Suprapubic skin (tissue), 4 donors: ENCODE measurements around the gene GABRE. TPM values are rescaled to one million over a fixed set of nuclear protein-coding genes. Genes with fewer than 3 reads are reported as not detected.

Source experiments
- DNase-seq, 2 donors: peaks; one replicate each; pipeline ENCODE4 v3.0.0-alpha.2; 2019; ENCODE audit warnings: low spot score in 2 of 2
- H3K27ac ChIP-seq: fragments of 200-600 bp; sonication (generic); one replicate; pipeline ENCODE4 v1.5.1; 2019
- H3K27me3 ChIP-seq: fragments of 200-600 bp; sonication (generic); one replicate; pipeline ENCODE4 v1.5.1; 2019
- H3K36me3 ChIP-seq: fragments of 200-600 bp; sonication (generic); one replicate; pipeline ENCODE4 v1.5.1; 2019
- H3K4me1 ChIP-seq: fragments of 200-600 bp; sonication (generic); one replicate; pipeline ENCODE4 v1.5.1; 2019
- H3K4me3 ChIP-seq: fragments of 200-600 bp; sonication (generic); one replicate; pipeline ENCODE4 v1.5.1; 2019; ENCODE audit warnings: mild to moderate bottlenecking
- H3K9me3 ChIP-seq: fragments of 200-600 bp; sonication (generic); one replicate; pipeline ENCODE4 v1.5.1; 2019
- EP300 ChIP-seq: sonication (generic); formaldehyde crosslinking; IDR thresholded peaks from one replicate; pipeline ENCODE4 v1.6.1; 2017; ENCODE audit warnings: antibody characterized with exemption
- POLR2A ChIP-seq, 2 donors: fragments of 450-650 bp; IDR thresholded peaks; one replicate each; pipeline ENCODE4 v1.6.1; 2017; ENCODE audit warnings: antibody characterized with exemption in 2 of 2, mild to moderate bottlenecking in 2 of 2, moderate library complexity in 2 of 2
- POLR2AphosphoS5 ChIP-seq, 3 donors: sonication (generic); formaldehyde crosslinking; IDR thresholded peaks; one replicate each; pipeline ENCODE4 v1.6.1; 2017; ENCODE audit warnings: antibody characterized with exemption in 3 of 3
- WGBS: methylation state at CpG from one replicate; pipeline ENCODE4 v1.1.5; 2018; 5-methylcytosine and 5-hydroxymethylcytosine counted together
- total RNA-seq, 4 donors: library from RNA; depleted of rRNA; stranded (reverse); fragments of >200 nt; gene quantifications; one replicate each; pipeline ENCODE4 v1.1.0, GENCODE V29; 2016
- TF ChIP-seq, protein P1 (sequence below), 2 donors: fragments of 200-600 bp in 1 of 2; fragments of 450-650 bp in 1 of 2; sonication (generic) in 1 of 2; IDR thresholded peaks; one replicate each; pipeline ENCODE4 v1.5.1; 2016 to 2019; ENCODE audit warnings: antibody characterized with exemption in 2 of 2, mild to moderate bottlenecking in 1 of 2, moderate library complexity in 1 of 2

GABRE gene
- 100 to 1,000 TPM in 2 of 4 donors, 10 to 100 TPM in 2; 55.8 to 140 (median 78.7) TPM for total RNA-seq

GRCh38 chrX:151974336-151975227 lies at the start of gene GABRE:
TSS of gene GABRE (minus strand) at chrX:151974676. CDS start at chrX:151974625, 51 bp downstream.
- Histone ChIP-seq H3K27me3 (no peaks in the 10 kb centered on the region), H3K36me3 (peaks cover 3% of the 10 kb centered on the region), H3K9me3 (no peaks in the 10 kb centered on the region), H3K4me1 (peaks cover 15% of the 10 kb centered on the region), H3K4me3 (peak within 1 kb of the TSS; percentile 64), H3K27ac (peak within 1 kb of the TSS; percentile 88)
- TF ChIP-seq POLR2AphosphoS5 (IDR thresholded peaks at IDR 0.05) (no peak), POLR2A (IDR thresholded peaks at IDR 0.05) (peak in 1 of 2 donors; percentile 52)
- DNase-seq: peak in 1 of 2 donors; percentile 74
- WGBS: 70% methylated on average over 19 of the region's 90 CpGs

GRCh38 chrX:152020888-152021287 lies 46.4 kb upstream of the GABRE start:
- H3K4me1 ChIP-seq: no peaks in the 10 kb centered on the region
- no peak overlapping the region for H3K4me3 ChIP-seq
- WGBS: 90% methylated on average over 3 of the region's 3 CpGs
- H3K36me3 ChIP-seq: no peaks in the 10 kb centered on the region
- no peak for TF ChIP-seq POLR2AphosphoS5 (IDR thresholded peaks at IDR 0.05)
- TF ChIP-seq, protein P1, sequence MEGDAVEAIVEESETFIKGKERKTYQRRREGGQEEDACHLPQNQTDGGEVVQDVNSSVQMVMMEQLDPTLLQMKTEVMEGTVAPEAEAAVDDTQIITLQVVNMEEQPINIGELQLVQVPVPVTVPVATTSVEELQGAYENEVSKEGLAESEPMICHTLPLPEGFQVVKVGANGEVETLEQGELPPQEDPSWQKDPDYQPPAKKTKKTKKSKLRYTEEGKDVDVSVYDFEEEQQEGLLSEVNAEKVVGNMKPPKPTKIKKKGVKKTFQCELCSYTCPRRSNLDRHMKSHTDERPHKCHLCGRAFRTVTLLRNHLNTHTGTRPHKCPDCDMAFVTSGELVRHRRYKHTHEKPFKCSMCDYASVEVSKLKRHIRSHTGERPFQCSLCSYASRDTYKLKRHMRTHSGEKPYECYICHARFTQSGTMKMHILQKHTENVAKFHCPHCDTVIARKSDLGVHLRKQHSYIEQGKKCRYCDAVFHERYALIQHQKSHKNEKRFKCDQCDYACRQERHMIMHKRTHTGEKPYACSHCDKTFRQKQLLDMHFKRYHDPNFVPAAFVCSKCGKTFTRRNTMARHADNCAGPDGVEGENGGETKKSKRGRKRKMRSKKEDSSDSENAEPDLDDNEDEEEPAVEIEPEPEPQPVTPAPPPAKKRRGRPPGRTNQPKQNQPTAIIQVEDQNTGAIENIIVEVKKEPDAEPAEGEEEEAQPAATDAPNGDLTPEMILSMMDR (IDR thresholded peaks at IDR 0.05): no peak
- no peak for TF ChIP-seq POLR2A (IDR thresholded peaks at IDR 0.05)
- TF ChIP-seq EP300: no peak
- no peaks in the 10 kb centered on the region for H3K27me3 ChIP-seq
- no peak overlapping the region for H3K27ac ChIP-seq
- H3K9me3 ChIP-seq: no peaks in the 10 kb centered on the region
- no peak for DNase-seq

- Histone ChIP-seq H3K4me1 (no peaks in the 10 kb centered on the region), H3K27ac (no peak overlapping the region), H3K4me3 (no peak overlapping the region), H3K9me3 (no peaks in the 10 kb centered on the region), H3K27me3 (no peaks in the 10 kb centered on the region), H3K36me3 (no peaks in the 10 kb centered on the region)
- 90% methylated on average over 5 of the region's 5 CpGs for WGBS
- TF ChIP-seq EP300 (no peak), POLR2AphosphoS5 (IDR thresholded peaks at IDR 0.05) (no peak), POLR2A (IDR thresholded peaks at IDR 0.05) (no peak)
- TF ChIP-seq, protein P1 (IDR thresholded peaks at IDR 0.05): no peak
- DNase-seq: no peak
These were observed 25.3 kb upstream of the GABRE start for GRCh38 chrX:151999813-152000212.

- Histone ChIP-seq H3K27me3 (no peaks in the 10 kb centered on the region), H3K4me3 (no peak overlapping the region), H3K4me1 (no peaks in the 10 kb centered on the region), H3K27ac (no peak overlapping the region), H3K9me3 (no peaks in the 10 kb centered on the region), H3K36me3 (no peaks in the 10 kb centered on the region)
- DNase-seq: no peak
- TF ChIP-seq POLR2A (IDR thresholded peaks at IDR 0.05): no peak
- TF ChIP-seq, protein P1 (IDR thresholded peaks at IDR 0.05): no peak
- no peak for TF ChIP-seq EP300
- TF ChIP-seq POLR2AphosphoS5 (IDR thresholded peaks at IDR 0.05): no peak
- WGBS: 92% methylated on average over 1 of the region's 1 CpG
These were observed 23.1 kb upstream of the GABRE start for GRCh38 chrX:151997539-151997938.

- Histone ChIP-seq H3K27me3 (no peaks in the 10 kb centered on the region), H3K36me3 (no peaks in the 10 kb centered on the region), H3K4me3 (no peak overlapping the region), H3K27ac (no peak overlapping the region), H3K4me1 (no peaks in the 10 kb centered on the region), H3K9me3 (no peaks in the 10 kb centered on the region)
- 57% methylated on average over 5 of the region's 5 CpGs for WGBS
- no peak for DNase-seq
- no peak for TF ChIP-seq EP300
- TF ChIP-seq POLR2A (IDR thresholded peaks at IDR 0.05): no peak
- TF ChIP-seq POLR2AphosphoS5 (IDR thresholded peaks at IDR 0.05): no peak
- TF ChIP-seq, protein P1 (IDR thresholded peaks at IDR 0.05): no peak
These were observed 21.9 kb upstream of the GABRE start for GRCh38 chrX:151996347-151996746.
